ENCODE measurements around the gene OGDH.

The OGDH gene

GRCh38 chr7:44580945-44581878 is 25.2 kb upstream of the OGDH start:
- in situ Hi-C loops (cut with MboI; ENCODE audit: low sequenced_read_pairs): loop anchor here (25.0 kb wide), 2 partner anchors 256 to 556 kb away; partner anchors contain the start of gene H2AZ2

GRCh38 chr7:44581879-44582603 is 24.4 kb upstream of the OGDH start, which contains the start of gene TMED4:
TSS of gene TMED4 (minus strand) at chr7:44582231. CDS start at chr7:44582206, 25 bp downstream.
- in situ Hi-C loops (cut with MboI; ENCODE audit: low sequenced_read_pairs): loop anchor here (25.0 kb wide), 2 partner anchors 255 to 555 kb away; partner anchors contain the start of gene H2AZ2

GRCh38 chr7:44583146-44583865 is 23.1 kb upstream of the OGDH start:
- in situ Hi-C loops (cut with MboI; ENCODE audit: low sequenced_read_pairs): loop anchor here (25.0 kb wide), 2 partner anchors 254 to 554 kb away; partner anchors contain the start of gene H2AZ2

- in situ Hi-C loops (cut with MboI; ENCODE audit: low sequenced_read_pairs): loop anchor here (25.0 kb wide), 2 partner anchors 249 to 549 kb away; partner anchors contain the start of gene H2AZ2
Measured at GRCh38 chr7:44587843-44588711, 18.4 kb upstream of the OGDH start.

GRCh38 chr7:44590910-44591309 is 15.5 kb upstream of the OGDH start:
- in situ Hi-C loops (cut with MboI; ENCODE audit: low sequenced_read_pairs): loop anchor here (25.0 kb wide), 2 partner anchors 246 to 546 kb away; partner anchors contain the start of gene H2AZ2

GRCh38 chr7:44595934-44596635 is 10.3 kb upstream of the OGDH start:
- in situ Hi-C loops (cut with MboI; ENCODE audit: low sequenced_read_pairs): loop anchor here (25.0 kb wide), 2 partner anchors 241 to 541 kb away; partner anchors contain the start of gene H2AZ2

- in situ Hi-C loops (cut with MboI; ENCODE audit: low sequenced_read_pairs): loop anchor here (25.0 kb wide), 2 partner anchors 240 to 540 kb away; partner anchors contain the start of gene H2AZ2
Measured at GRCh38 chr7:44597181-44597580, 9.2 kb upstream of the OGDH start.

- in situ Hi-C loops (cut with MboI; ENCODE audit: low sequenced_read_pairs): loop anchor here (25.0 kb wide), 2 partner anchors 238 to 538 kb away; partner anchors contain the start of gene H2AZ2
Measured at GRCh38 chr7:44599222-44599621, 7.2 kb upstream of the OGDH start.

GRCh38 chr7:44602576-44602910 is 3.9 kb upstream of the OGDH start:
- in situ Hi-C loops (cut with MboI; ENCODE audit: low sequenced_read_pairs): no loop called here

GRCh38 chr7:44603193-44603592 is 3.2 kb upstream of the OGDH start:
- in situ Hi-C loops (cut with MboI; ENCODE audit: low sequenced_read_pairs): no loop called here

- in situ Hi-C loops (cut with MboI; ENCODE audit: low sequenced_read_pairs): no loop called here
Measured at GRCh38 chr7:44604941-44605340, 1.5 kb upstream of the OGDH start.

GRCh38 chr7:44607141-44608068 is 978 bp downstream of the OGDH start:
- in situ Hi-C loops (cut with MboI; ENCODE audit: low sequenced_read_pairs): no loop called here

GRCh38 chr7:44608916-44609648 is 2.7 kb downstream of the OGDH start:
- in situ Hi-C loops (cut with MboI; ENCODE audit: low sequenced_read_pairs): no loop called here

- in situ Hi-C loops (cut with MboI; ENCODE audit: low sequenced_read_pairs): no loop called here
Measured at GRCh38 chr7:44609829-44610228, 3.4 kb downstream of the OGDH start.

GRCh38 chr7:44615149-44615611 is 8.8 kb downstream of the OGDH start:
- in situ Hi-C loops (cut with MboI; ENCODE audit: low sequenced_read_pairs): no loop called here

- in situ Hi-C loops (cut with MboI; ENCODE audit: low sequenced_read_pairs): no loop called here
Measured at GRCh38 chr7:44615793-44616192, 9.4 kb downstream of the OGDH start.

- in situ Hi-C loops (cut with MboI; ENCODE audit: low sequenced_read_pairs): no loop called here
Measured at GRCh38 chr7:44616545-44616944, 10.1 kb downstream of the OGDH start.
